Measurements from ENCODE around the gene RIMS1. TPM values are rescaled to one million over a fixed set of nuclear protein-coding genes. Genes with fewer than 3 reads are reported as not detected.

RIMS1 gene
- total and polyA plus RNA-seq, 12 donors = 0.07 to 2.8 (median 0.20) TPM; not detected in 3

- Histone ChIP-seq H3K9me3 (no peaks in the 10 kb centered on the region), H3K4me3 (no peak overlapping the region), H3K27me3 (peaks cover 0 to 31% (median 21%) of the 10 kb centered on the region in 7 donors), H3K27ac (no peak overlapping the region), H3K36me3 (no peaks in the 10 kb centered on the region), H3K4me1 (no peaks in the 10 kb centered on the region)
- WGBS, 2 donors = 78 to 84% methylated on average over 4 of the region's 4 CpGs
- ATAC-seq (no peak), DNase-seq (no peak)
- intact Hi-C loops (cut with DNase I) = loop anchor here (5.0 to 10.0 kb wide), 9 partner anchors 710 to 913 kb away; no protein-coding TSS in a partner anchor
- no peak for TF ChIP-seq CTCF (IDR thresholded peaks at IDR 0.05)
Observed at GRCh38 chr6:72414657-72415056, 528.3 kb downstream of the RIMS1 start.

- Histone ChIP-seq H3K4me1 (no peaks in the 10 kb centered on the region), H3K36me3 (no peaks in the 10 kb centered on the region), H3K9me3 (no peaks in the 10 kb centered on the region), H3K4me3 (no peak overlapping the region), H3K27me3 (peaks cover 0 to 31% (median 21%) of the 10 kb centered on the region in 7 donors), H3K27ac (no peak overlapping the region)
- no peak for DNase-seq
- TF ChIP-seq CTCF (IDR thresholded peaks at IDR 0.05) = no peak
- WGBS, 2 donors = 82 to 89% methylated on average over 6 of the region's 6 CpGs
- ATAC-seq = no peak
- intact Hi-C loops (cut with DNase I) = loop anchor here in 8 of 10 donors (10.0 kb wide), 5 partner anchors 708 to 908 kb away; no protein-coding TSS in a partner anchor
Observed at GRCh38 chr6:72416744-72417465, 530.6 kb downstream of the RIMS1 start.

GRCh38 chr6:72417759-72418158, 531.4 kb downstream of the RIMS1 start:
- intact Hi-C loops (cut with DNase I) = loop anchor here in 8 of 10 donors (10.0 kb wide), 5 partner anchors 707 to 907 kb away; no protein-coding TSS in a partner anchor
- 48 to 58% methylated on average over 3 of the region's 3 CpGs for WGBS, 2 donors

GRCh38 chr6:72418495-72418894, 532.1 kb downstream of the RIMS1 start:
- H3K27me3 ChIP-seq = peaks cover 0 to 26% (median 14%) of the 10 kb centered on the region in 7 donors
- H3K4me3 ChIP-seq = no peak overlapping the region
- DNase-seq = no peak
- no peaks in the 10 kb centered on the region for H3K36me3 ChIP-seq
- H3K9me3 ChIP-seq = no peaks in the 10 kb centered on the region
- H3K27ac ChIP-seq = no peak overlapping the region
- intact Hi-C loops (cut with DNase I) = loop anchor here in 8 of 10 donors (10.0 kb wide), 5 partner anchors 706 to 906 kb away; no protein-coding TSS in a partner anchor
- 59 to 72% methylated on average over 5 of the region's 5 CpGs for WGBS, 2 donors
- no peaks in the 10 kb centered on the region for H3K4me1 ChIP-seq
- no peak for TF ChIP-seq CTCF (IDR thresholded peaks at IDR 0.05)
- ATAC-seq = no peak

More at GRCh38 chr6:72417759-72418158, 531.4 kb downstream of the RIMS1 start:
- ATAC-seq = no peak
- no peaks in the 10 kb centered on the region for H3K36me3 ChIP-seq
- no peak overlapping the region for H3K27ac ChIP-seq
- no peaks in the 10 kb centered on the region for H3K9me3 ChIP-seq
- H3K4me1 ChIP-seq = no peaks in the 10 kb centered on the region
- no peak overlapping the region for H3K4me3 ChIP-seq
- TF ChIP-seq CTCF (IDR thresholded peaks at IDR 0.05) = no peak
- DNase-seq = no peak
- H3K27me3 ChIP-seq = peaks cover 0 to 33% (median 21%) of the 10 kb centered on the region in 7 donors

All from heart right ventricle (tissue), 16 donors.